Kidney (tissue), 22 donors: Measurements from ENCODE around the gene ZNF70. TPM values are rescaled to one million over a fixed set of nuclear protein-coding genes. Genes with fewer than 3 reads are reported as not detected.
A peak's percentile ranks its signal among the peaks of the same experiment; 100 is the strongest.

ENCODE experiments used
- DNase-seq, 5 donors: peaks; one replicate each; pipeline ENCODE4 v3.0.0-alpha.2; 2013 to 2020
- FAIRE-seq: peaks from 2 replicates; lab custom pipeline; 2012; peaks lifted over from hg19 to GRCh38; lab: Jason Lieb, UNC
- H3K27ac ChIP-seq, 2 donors: one replicate each; pipeline ENCODE4 v1.7.0; 2013; ENCODE audit warnings: low read depth in 2 of 2, low read length in 2 of 2, inconsistent platforms in 1 of 2
- H3K27me3 ChIP-seq: one replicate; pipeline ENCODE4 v1.7.1; 2013; ENCODE audit warnings: low read length, inconsistent platforms; ENCODE audit not compliant: control insufficient read depth, insufficient read depth
- H3K36me3 ChIP-seq, 3 donors: one replicate each; pipeline versions ENCODE4 v1.7.0 to v1.7.1; 2013; ENCODE audit warnings: low read length in 3 of 3, control low read depth in 1 of 3, inconsistent platforms in 1 of 3; ENCODE audit not compliant: insufficient read depth in 3 of 3, control insufficient read depth in 2 of 3
- H3K4me1 ChIP-seq, 3 donors: one replicate each; pipeline versions ENCODE4 v1.7.0 to v1.7.1; 2013; ENCODE audit warnings: low read length in 3 of 3, inconsistent platforms in 1 of 3, low read depth in 1 of 3; ENCODE audit not compliant: control insufficient read depth in 2 of 3, insufficient read depth in 2 of 3
- H3K4me3 ChIP-seq, 3 donors: one replicate each; pipeline versions ENCODE4 v1.7.0 to v1.8.1; 2013; ENCODE audit warnings: low read length in 3 of 3, control low read depth in 1 of 3, inconsistent platforms in 1 of 3
- H3K9ac ChIP-seq, 3 donors: one replicate each; pipeline versions ENCODE4 v1.7.0 to v1.7.1; 2013; ENCODE audit warnings: low read length in 3 of 3, control low read depth in 1 of 3, inconsistent platforms in 1 of 3
- H3K9me3 ChIP-seq, 3 donors: one replicate each; pipeline versions ENCODE4 v1.7.0 to v1.7.1; 2013; ENCODE audit warnings: low read length in 3 of 3, control low read depth in 1 of 3, inconsistent platforms in 1 of 3; ENCODE audit not compliant: control insufficient read depth in 2 of 3, insufficient read depth in 1 of 3
- intact Hi-C: fragments of 100-400 bp; cut with DNase I; formaldehyde crosslinking; loops from one replicate; pipeline ENCODE4 v1.11.1; 2022
- long read RNA-seq, 10 donors: library from polyadenylated mRNA in 1 of 10; unstranded in 1 of 10; transcript quantifications; one replicate each; pipeline ENCODE4 v2.0.0 and lab custom pipeline, GENCODE V29; 2021 to 2026
- polyA plus RNA-seq: library from polyadenylated mRNA; stranded (reverse); fragments of 350-450 nt; fragmentation: Illumina TruSeq; extraction: RNeasy Lipid Tissue Mini Kit (QIAGEN cat#74804); gene quantifications from one replicate; pipeline ENCODE4 v1.2.3, GENCODE V29; 2014; ENCODE audit warnings: low read depth, low replicate concordance; ENCODE audit not compliant: insufficient read depth
- total RNA-seq: library from RNA; stranded (reverse); fragmentation: NEBNext Ultra II Directional; extraction: Animal tissue kit (Norgen Biotek cat#: 25700); gene quantifications from one replicate; pipeline ENCODE4 v1.2.1, GENCODE V29; 2021
- TF ChIP-seq, protein P1 (sequence below): IDR thresholded peaks from 3 replicates; pipeline ENCODE4 v1.5.1; 2012; ENCODE audit warnings: mild to moderate bottlenecking, moderate library complexity, borderline replicate concordance; ENCODE audit not compliant: insufficient read depth; ENCODE audit errors: extremely low read depth
- donor health status: control.
- donor health status: control.
- donor health status: control.
- donor health status: control.
- donor health status: control.
- donor health status: DM: yes; HTN: yes; CAD: no.
- donor health status: Normal renal cell carcinoma (clear cell type).

The ZNF70 gene
- total RNA-seq (6.6 TPM), polyA plus RNA-seq (1.1 TPM)
- long read RNA-seq, donor 1, full-length matches to known transcripts, result 1 of 1 reads
- long read RNA-seq, donor 1, partial matches to known transcripts, result 0 of 1 reads
- long read RNA-seq, donor 1, other reads (novel, unspliced or antisense), result 0 of 1 reads
- long read RNA-seq, donor 2, result 0 reads
- long read RNA-seq, donor 3, full-length matches to known transcripts, result 1 of 1 reads
- long read RNA-seq, donor 3, partial matches to known transcripts, result 0 of 1 reads
- long read RNA-seq, donor 3, other reads (novel, unspliced or antisense), result 0 of 1 reads
- long read RNA-seq, donor 4, full-length matches to known transcripts, result 1 of 1 reads
- long read RNA-seq, donor 4, partial matches to known transcripts, result 0 of 1 reads
- long read RNA-seq, donor 4, other reads (novel, unspliced or antisense), result 0 of 1 reads
- long read RNA-seq, donor 5, result 0 reads
- long read RNA-seq, donor 6, full-length matches to known transcripts, result 1 of 1 reads
- long read RNA-seq, donor 6, partial matches to known transcripts, result 0 of 1 reads
- long read RNA-seq, donor 6, other reads (novel, unspliced or antisense), result 0 of 1 reads
- long read RNA-seq, donor 7, partial matches to known transcripts, result 0 of 1 reads
- long read RNA-seq, donor 7, other reads (novel, unspliced or antisense), result 1 of 1 reads
- long read RNA-seq, donor 8, result 0 reads
- long read RNA-seq, donor 9, full-length matches to known transcripts, result 1 of 1 reads
- long read RNA-seq, donor 9, partial matches to known transcripts, result 0 of 1 reads
- long read RNA-seq, donor 9, other reads (novel, unspliced or antisense), result 0 of 1 reads
- long read RNA-seq, donor 10, partial matches to known transcripts, result 197 of 294 reads
- long read RNA-seq, donor 10, other reads (novel, unspliced or antisense), result 97 of 294 reads

DNA sequence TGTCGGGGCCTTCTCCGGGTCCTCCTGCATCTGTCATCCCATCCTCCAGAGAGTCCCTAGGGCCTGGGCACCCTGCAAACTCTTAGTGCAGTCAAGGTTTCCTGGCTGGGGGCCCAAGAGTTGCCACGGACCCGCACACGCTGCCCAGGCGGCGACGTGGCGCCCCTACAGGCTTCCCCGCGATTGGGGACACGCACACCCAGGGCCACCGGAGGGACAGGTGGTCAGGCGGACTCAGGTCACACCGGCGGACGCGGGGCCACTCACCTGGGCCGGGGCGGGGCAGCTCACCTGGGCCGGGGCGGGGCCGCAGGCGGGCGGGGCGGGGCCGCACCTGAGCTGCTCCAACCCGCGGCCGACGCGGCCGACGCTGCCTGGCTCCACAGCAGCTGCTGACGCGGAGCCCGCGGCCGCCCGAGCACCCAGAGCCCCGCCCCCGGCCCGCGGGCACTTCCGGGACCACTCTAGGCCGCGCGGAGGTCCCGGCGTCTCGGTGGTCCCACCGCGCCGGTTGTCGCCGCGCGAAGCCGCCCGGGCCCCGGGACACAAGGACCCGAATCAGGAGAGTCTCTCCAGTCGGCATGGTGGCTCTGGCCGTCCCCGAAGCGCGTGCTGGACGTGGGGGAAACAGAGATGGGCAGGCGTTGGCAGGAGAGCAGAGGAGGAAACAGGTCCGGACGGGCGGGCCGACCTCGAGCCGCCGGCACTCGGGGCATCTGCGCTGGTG lies at the start of gene ZNF70:
ZNF70 (minus strand) TSS at position 399 of the 727 bp plus-strand sequence. CDS start 5,972 bp downstream, outside the sequence.
- FAIRE-seq (no peak), DNase-seq (peak; percentile 87 to 97 (median 94))
- peak within 1 kb of the TSS; percentile 71 to 82 (median 73) for H3K4me3 ChIP-seq
- intact Hi-C loops, result no loop called here
- no peaks in the 10 kb centered on the region for H3K27me3 ChIP-seq
- H3K9me3 ChIP-seq, result no peaks in the 10 kb centered on the region
- H3K4me1 ChIP-seq, result peaks cover 0 to 7% (median 0%) of the 10 kb centered on the region in 3 donors
- H3K27ac ChIP-seq, result peak within 1 kb of the TSS; percentile 88 to 89
- peak within 1 kb of the TSS; percentile 39 to 90 (median 83) for H3K9ac ChIP-seq
- TF ChIP-seq, protein P1, sequence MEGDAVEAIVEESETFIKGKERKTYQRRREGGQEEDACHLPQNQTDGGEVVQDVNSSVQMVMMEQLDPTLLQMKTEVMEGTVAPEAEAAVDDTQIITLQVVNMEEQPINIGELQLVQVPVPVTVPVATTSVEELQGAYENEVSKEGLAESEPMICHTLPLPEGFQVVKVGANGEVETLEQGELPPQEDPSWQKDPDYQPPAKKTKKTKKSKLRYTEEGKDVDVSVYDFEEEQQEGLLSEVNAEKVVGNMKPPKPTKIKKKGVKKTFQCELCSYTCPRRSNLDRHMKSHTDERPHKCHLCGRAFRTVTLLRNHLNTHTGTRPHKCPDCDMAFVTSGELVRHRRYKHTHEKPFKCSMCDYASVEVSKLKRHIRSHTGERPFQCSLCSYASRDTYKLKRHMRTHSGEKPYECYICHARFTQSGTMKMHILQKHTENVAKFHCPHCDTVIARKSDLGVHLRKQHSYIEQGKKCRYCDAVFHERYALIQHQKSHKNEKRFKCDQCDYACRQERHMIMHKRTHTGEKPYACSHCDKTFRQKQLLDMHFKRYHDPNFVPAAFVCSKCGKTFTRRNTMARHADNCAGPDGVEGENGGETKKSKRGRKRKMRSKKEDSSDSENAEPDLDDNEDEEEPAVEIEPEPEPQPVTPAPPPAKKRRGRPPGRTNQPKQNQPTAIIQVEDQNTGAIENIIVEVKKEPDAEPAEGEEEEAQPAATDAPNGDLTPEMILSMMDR, result no peak
- no peaks in the 10 kb centered on the region for H3K36me3 ChIP-seq

DNA sequence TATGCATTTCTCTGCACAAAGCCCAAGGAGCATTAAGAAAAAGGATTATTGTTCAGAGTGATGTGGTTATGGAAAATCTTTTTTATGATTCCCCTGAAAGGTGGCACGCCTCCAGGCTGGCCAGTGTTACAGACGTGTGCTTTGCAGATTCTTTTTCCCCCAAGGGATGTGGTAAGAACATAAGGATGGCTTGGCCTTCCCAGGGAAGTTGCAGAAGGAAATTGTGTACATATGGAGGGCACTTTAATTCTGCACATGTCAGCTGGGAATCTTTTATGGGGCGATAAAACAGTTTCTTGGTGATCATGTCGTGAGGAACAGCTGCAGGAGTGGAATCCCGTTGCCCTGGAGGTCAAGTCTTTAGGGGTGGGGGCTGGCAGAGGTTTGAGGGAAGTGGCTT lies 45.5 kb upstream of the ZNF70 start:
- Histone ChIP-seq H3K4me1 (peaks cover 0 to under 1% (median 0%) of the 10 kb centered on the region in 3 donors), H3K9me3 (no peaks in the 10 kb centered on the region), H3K27me3 (no peaks in the 10 kb centered on the region), H3K9ac (no peak overlapping the region), H3K27ac (no peak overlapping the region), H3K36me3 (peaks cover 0 to 33% (median 24%) of the 10 kb centered on the region in 3 donors), H3K4me3 (no peak overlapping the region)
- peak in 1 of 5 donors; percentile 6 for DNase-seq
- intact Hi-C loops, result no loop called here
- TF ChIP-seq, protein P1, result no peak
- FAIRE-seq, result no peak

DNA sequence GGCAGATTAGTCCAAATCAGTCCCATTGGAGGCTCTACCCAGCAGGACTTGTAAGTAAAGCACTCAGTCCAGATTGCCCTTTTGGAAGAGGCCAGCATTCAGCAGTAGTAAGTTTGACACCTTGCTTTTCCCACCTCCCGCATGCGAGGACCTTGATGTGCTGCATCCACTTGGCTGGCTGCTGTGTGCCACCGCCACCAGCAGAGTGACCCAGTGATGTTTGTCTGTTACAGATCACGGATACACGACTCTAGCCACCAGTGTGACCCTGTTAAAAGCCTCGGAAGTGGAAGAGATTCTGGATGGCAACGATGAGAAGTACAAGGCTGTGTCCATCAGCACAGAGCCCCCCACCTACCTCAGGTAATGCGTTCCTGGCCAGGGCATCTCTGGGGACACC lies 42.4 kb upstream of the ZNF70 start:
- Histone ChIP-seq H3K4me1 (peaks cover 0 to 7% (median 5%) of the 10 kb centered on the region in 3 donors), H3K4me3 (no peak overlapping the region), H3K27me3 (no peaks in the 10 kb centered on the region), H3K9ac (no peak overlapping the region), H3K27ac (no peak overlapping the region), H3K36me3 (peaks cover 0 to 16% (median 11%) of the 10 kb centered on the region in 3 donors), H3K9me3 (no peaks in the 10 kb centered on the region)
- FAIRE-seq, result no peak
- TF ChIP-seq, protein P1, result no peak
- intact Hi-C loops, result no loop called here
- peak in 1 of 5 donors; percentile 43 for DNase-seq
